GM12891 (cell line): Measurements from ENCODE around the gene DAZAP1.
A peak's percentile ranks its signal among the peaks of the same experiment; 100 is the strongest.

Experiments used
- DNase-seq: peaks from one replicate; pipeline ENCODE4 v3.0.0; 2011; ENCODE audit warnings: low spot score; ENCODE audit not compliant: insufficient read length
- FAIRE-seq: peaks from 2 replicates; lab custom pipeline; 2011; peaks lifted over from hg19 to GRCh38; lab: Jason Lieb, UNC
- PAX5 ChIP-seq: IDR thresholded peaks from 2 replicates; pipeline ENCODE4 v1.6.1; 2011; ENCODE audit warnings: low read length, moderate library complexity, mild to moderate bottlenecking; ENCODE audit not compliant: insufficient read depth, severe bottlenecking
- POLR2A ChIP-seq: IDR thresholded peaks from 2 replicates; pipeline ENCODE4 v1.6.1; 2011; ENCODE audit warnings: low read depth, low read length, control low read depth
- POLR2AphosphoS5 ChIP-seq: IDR thresholded peaks from 2 replicates; pipeline ENCODE4 v1.6.1; 2011; ENCODE audit warnings: low read depth, low read length, control low read depth
- POU2F2 ChIP-seq: IDR thresholded peaks from 2 replicates; pipeline ENCODE4 v1.6.1; 2011; ENCODE audit warnings: low read depth, mild to moderate bottlenecking, control low read depth, low read length, moderate library complexity
- SPI1 ChIP-seq: IDR thresholded peaks from 2 replicates; pipeline ENCODE4 v1.6.1; 2011; ENCODE audit warnings: low read depth, low read length, control low read depth
- TAF1 ChIP-seq: IDR thresholded peaks from 2 replicates; pipeline ENCODE4 v1.6.1; 2011; ENCODE audit warnings: low read depth, low read length, control low read depth

Gene DAZAP1

GRCh38 chr19:1401138-1401888 lies 6.1 kb upstream of the DAZAP1 start, which contains the start of gene GAMT:
Gene GAMT, minus strand, starts transcription at chr19:1401542. Its CDS starts 66 bp downstream, at chr19:1401476.
- TF ChIP-seq TAF1 (no peak), POLR2AphosphoS5 (no peak), POLR2A (no peak), SPI1 (no peak), PAX5 (no peak), POU2F2 (no peak)
- FAIRE-seq (peak; percentile 71), DNase-seq (peak; percentile 87)

DNA sequence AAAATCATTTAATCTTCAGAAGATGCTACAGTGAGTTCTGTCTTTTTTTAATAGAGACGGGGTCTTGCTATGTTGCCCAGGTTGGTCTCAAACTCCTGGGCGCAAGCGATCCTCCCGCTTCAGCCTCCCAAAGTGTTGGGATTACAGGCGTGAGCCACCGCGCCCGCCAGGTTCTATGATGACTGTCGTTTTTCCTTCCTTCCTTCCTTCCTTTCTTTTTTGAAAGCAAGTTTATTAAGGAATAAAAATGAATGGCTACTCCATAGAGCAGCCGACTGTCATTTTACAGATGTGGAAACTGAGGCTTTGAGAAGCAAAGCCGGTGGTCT lies 5.5 kb upstream of the DAZAP1 start:
- DNase-seq (no peak), FAIRE-seq (no peak)
- TF ChIP-seq POU2F2 (no peak), PAX5 (no peak), SPI1 (no peak), TAF1 (no peak), POLR2AphosphoS5 (no peak), POLR2A (no peak)

DNA sequence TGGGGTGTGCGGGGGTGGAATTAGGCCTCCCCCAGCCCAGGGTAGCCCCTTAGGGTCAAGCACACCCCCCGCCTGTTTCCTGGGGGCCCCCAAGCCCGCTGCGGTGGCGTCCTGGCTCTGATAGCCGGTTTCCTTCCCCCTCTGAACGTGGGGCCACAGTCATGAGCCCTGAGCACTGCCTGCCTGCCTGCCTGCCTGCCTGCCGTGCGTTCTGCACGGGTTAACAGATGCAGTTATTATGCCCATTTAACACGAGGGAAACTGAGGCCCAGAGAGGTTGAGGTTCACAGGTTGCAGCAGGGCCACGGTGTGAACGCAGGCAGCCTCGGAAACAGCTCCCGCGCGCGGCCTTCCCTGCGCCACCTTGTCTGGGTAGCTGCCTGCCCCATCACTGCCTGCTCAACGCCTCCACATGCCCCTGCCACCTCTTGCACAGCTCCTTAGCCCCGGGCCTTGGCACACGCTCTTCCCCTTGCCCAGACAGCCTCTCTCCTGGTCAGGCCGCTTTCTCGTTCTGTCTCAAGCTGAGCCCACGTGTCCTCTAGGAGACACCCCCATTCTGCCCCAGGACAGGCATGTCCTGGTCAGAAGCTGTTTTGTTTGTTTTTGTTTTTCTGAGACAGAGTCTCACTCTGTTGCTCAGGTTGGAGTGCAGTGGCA lies 4.8 kb upstream of the DAZAP1 start:
- FAIRE-seq (peak; percentile 35), DNase-seq (no peak)
- no peak for TF ChIP-seq PAX5
- no peak for TF ChIP-seq TAF1
- TF ChIP-seq SPI1: no peak
- no peak for TF ChIP-seq POU2F2
- TF ChIP-seq POLR2AphosphoS5: no peak
- TF ChIP-seq POLR2A: no peak

- FAIRE-seq (peak; percentile 100), DNase-seq (peak; percentile 98)
- TF ChIP-seq SPI1 (peak; percentile 85), POU2F2 (peak; percentile 34; the same call in 1 of the 2 replicates), TAF1 (peak; percentile 52; the same call in 1 of the 2 replicates), POLR2AphosphoS5 (0 out of 2 replicates have a peak, but pooled peaks have one; percentile 36), POLR2A (peak; percentile 34; the same call in 1 of the 2 replicates), PAX5 (no peak)
These were observed 435 bp upstream of the DAZAP1 start for GRCh38 chr19:1406774-1407527.

DNA sequence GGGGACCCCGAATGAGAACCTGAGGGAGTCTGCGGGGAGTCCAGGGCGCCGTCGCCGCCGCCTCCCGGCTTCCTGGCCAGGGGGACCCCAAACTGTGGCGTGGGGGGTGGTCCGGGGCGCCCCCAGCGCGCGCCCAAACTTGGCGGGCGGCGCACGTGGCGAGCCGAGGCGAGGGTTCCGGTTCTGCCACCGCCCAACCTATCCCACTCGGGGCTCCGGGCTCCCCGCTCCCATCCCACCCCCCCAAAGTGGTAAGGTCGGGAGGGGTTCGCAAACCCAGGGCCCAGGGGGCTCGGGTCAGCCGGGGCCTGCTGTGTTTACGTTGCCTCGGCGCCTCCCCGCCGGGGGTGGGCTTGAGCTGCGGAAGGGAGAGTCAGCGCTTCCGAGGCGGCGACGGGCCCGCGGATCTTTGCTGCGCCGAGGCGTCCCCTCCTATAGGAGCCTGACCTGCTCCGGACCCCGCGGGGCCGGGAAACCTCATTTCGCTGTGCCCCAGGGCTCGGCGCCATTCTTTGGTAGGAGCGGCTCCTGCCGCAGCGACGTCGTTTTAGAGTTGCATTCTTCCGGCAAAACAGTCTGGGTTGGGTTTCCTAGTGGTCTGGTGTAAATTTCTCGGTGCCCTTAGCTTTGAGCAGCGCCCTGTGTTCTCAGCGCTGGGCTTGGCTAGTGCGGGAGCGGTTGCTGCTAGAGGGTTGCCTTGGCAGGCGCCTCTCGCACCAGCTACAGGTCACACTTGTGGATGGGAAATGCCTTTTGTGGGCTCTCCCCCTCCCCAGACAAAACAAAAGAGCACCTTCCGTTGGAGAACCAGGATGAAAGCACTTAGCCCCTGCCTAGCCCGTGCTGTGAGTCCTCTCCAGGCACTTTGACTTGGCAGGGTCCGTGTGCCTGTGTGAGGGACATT lies 1.2 kb downstream of the DAZAP1 start:
- FAIRE-seq: peak; percentile 82
- no peak for DNase-seq
- TF ChIP-seq PAX5 (no peak), POLR2AphosphoS5 (no peak; the same call in 1 of the 2 replicates), SPI1 (no peak), TAF1 (no peak), POLR2A (no peak)

DNA sequence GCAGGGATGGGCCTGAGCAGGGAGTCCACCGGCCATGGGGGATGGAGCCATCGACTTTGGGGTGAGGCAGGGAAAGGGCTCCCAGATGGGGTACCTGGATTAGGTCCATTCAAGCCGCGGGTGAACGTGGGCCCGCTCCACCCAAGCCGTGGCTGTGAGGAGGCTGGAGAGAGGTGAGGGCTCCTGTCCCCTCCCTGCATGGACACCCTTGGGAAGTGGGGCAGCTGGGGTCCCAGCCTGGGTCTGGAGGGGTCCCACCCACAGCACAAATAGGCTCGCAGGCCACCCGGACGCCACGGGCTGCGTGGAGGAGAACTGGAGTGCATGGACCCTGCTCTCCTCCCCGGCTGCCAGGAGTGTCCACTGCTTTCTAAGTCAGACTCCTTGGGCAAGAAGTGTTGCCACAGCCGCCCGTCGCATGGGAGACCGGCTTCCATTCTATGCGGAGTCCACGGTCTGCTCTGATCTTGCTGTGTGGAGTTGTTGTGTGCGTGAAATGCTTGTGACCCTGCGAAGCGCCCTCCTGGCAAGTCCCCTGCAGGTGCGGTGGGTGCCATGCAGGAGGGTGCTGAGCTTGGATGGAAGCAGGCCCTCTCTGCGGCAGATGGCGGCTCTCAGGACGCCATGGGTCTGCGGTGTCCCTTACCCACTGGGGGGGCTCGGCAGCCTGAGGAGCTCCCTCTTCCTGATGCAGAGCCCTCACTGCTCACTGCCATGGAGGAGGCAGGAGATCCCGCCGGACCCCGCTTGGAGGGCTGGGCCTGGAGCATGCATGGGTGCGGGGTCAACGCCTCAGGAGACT lies 2.0 kb downstream of the DAZAP1 start:
- DNase-seq: no peak
- FAIRE-seq: no peak
- TF ChIP-seq POLR2AphosphoS5 (no peak), TAF1 (no peak), SPI1 (no peak), PAX5 (no peak), POLR2A (no peak), POU2F2 (no peak)

GRCh38 chr19:1410136-1410786 lies 2.9 kb downstream of the DAZAP1 start:
- DNase-seq: no peak
- TF ChIP-seq POLR2A (no peak), POLR2AphosphoS5 (no peak), TAF1 (no peak), PAX5 (no peak), POU2F2 (no peak), SPI1 (no peak)
- no peak for FAIRE-seq
